HG02840 (cell line): ENCODE measurements around the gene FAM184B.
"Not testable (repeated sequence)": the region's sequence is repeated elsewhere in the genome, so short reads cannot be mapped to it uniquely, and the experiment has no call there.

Source experiments
- ATAC-seq: cut with Tn5 transposase; IDR thresholded peaks from one replicate; pipeline ENCODE4 v1.9.1; 2021; ENCODE audit warnings: mild to moderate bottlenecking, moderate library complexity, moderate number of reproducible peaks; ENCODE audit not compliant: unreplicated experiment, low FRiP score

Gene FAM184B

DNA sequence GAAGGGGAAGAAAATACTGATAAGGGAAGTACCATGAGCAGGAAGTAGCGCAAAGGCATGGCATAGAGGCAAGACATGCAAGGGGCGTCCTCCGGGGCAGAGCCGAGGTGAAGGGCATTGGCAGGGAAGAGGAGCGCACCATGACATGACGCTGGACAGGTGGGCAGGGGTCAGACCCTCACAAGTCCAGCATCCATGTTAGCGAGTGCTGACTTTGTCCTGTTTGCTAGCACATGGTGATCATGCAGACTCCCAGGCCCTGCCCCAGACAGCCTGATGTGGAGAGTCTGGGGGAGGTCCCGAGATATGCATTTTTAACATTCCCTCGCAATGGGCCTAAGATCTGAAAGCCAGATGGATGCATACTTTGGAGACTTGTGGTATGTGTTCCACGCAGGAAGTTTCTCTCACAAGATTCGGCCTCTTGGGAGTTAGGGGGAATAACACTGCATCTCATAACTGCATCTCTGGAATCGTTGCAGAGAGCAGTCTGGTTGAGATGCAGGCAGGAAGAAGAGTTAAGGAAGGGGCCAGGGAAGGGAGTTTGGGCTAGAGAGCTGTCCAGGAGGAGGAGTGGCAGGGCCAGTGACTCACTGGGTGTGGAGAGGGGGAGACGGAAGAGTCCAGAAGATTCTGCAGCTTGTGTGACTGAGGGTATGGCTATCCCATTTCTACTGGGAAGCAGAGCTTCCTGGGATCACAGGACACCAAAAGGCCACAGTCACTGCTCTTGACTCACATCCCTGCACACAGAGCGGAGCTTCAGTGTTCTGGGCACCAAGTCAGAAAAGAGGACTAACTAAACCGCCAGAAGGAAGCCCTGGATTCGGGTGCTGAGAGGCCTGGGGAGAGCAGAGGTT, 59.7 kb downstream of the FAM184B start:
- ATAC-seq = no peak

DNA sequence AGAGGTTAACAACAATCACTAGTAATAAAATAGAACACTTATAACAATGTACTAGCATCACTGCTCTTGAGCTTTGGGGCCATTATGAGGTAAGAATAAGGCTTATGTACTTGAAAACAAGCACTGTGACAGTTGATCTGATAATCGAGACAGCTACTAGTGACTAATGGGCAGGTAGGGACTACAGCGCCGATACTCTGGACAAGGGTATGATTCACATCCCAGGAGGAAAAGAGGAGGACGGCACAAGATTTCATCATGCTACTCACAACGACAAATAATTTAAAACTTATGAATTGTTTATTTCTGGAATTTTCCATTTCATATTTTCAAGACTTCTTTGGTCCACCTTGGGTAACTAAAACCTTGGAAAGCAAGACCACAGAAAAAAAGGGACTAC, 62.3 kb downstream of the FAM184B start:
- no peak for ATAC-seq

DNA sequence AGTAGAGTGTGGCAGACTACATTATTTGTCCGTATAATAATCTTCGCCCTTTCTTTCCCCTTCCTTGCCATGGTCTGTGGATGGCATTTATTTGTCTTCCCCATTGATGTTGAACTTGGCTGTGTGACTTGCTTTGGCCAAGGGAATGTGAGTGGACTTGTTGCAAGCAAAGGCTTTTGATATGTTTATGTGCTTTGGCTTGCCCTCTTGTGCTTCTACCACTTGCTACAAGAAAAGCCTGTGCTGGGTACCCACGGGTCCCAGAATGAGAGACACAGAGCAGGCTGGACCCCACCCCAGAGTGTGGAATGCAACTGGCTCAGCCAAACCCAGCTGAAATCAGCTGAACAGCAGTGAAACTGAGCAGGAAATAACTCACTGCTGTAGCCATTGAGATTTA, 63.0 kb downstream of the FAM184B start:
- ATAC-seq = no peak

DNA sequence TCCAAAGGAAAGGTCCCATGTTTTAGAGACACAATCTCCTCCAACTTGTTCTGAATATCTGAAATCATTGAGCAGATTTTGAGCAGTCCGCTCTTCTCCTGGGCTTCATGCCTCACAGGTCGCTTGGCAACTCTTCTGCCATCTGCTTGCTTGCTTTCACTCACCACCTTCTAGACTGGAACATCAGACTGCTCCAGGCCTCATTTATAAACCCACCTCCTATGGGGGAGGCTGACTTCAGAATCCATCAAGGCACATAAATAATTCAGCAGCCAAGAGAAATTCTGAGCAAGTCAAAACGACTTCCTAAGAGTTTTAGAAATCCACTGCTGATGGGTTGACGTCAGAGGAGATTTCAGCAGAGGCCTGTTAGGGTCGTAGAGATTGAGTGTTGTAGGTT, 64.1 kb downstream of the FAM184B start:
- no peak for ATAC-seq

DNA sequence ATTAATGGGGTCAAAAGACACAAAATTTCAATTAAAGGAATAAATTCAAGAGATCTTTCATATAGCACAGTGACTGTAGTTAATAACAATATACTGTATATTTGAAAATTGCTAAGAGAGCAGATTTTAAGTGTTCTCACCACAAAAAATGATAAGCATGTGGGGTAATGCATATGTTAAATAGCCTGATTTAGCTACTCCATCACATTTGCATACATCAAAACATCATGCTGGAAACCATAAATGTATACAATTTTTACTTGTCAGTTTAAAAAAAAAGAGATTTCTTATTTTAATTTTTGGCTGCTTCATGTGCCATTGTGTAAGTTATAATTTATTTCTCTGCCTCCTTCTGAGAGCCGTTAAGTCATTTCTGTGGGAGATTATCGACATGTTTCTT, 65.9 kb downstream of the FAM184B start:
- ATAC-seq = no peak

DNA sequence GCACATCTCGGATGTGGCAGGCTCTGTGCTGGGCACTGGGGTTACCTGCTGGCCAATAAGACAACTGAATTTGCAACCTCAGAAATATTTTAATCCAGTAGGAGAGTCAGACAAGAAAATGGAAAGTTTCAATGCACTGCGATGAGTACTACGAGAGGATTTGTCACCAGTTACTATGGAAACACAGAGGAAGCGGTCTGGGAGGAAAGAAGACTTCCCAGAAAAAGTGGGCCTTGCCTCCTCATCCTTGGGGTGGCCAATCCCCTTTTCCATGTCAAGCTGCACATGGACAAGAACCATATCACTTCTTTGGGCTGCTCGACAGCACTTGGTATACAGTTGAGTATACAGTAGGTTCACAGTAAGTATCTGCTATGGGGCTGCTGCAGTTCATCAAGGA, 67.6 kb downstream of the FAM184B start:
- ATAC-seq = no peak

DNA sequence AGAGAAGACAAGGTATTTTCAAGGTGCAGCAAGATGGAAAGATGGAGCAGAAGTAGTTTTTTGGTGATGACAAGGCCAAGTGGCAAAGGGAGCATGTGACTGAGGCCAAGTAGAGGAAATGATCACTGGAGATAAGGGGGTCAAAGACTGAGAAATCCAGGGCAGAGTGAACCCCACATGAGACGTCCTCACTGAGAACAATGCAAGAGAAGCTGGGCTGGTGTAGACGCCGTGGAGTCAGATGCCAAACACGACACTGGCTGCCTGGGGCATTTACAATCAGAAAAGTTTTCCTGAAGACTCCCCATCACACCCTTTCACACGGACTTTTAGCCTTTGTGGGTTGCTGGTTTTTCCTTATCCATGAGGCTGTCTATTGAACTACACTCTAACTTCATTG, 69.3 kb downstream of the FAM184B start:
- ATAC-seq = no peak

DNA sequence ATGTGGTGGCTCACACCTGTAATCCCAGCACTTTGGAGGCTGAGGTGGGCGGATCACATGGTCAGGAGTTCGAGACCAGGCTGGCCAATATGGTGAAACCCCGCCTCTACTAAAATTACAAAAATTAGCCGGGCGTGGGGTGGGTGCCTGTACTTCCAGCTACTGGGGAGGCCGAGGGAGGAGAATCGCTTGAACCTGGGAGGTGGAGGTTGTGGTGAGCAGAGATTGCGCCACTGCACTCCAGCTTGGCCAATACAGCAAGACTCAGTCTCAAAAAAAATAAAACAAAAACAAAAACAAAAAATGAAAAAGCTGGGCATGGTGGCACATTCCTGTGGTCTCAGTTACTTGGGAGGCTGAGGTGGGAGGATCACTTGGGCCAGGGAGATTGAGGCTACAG, 70.2 kb downstream of the FAM184B start:
- not testable (repeated sequence) for ATAC-seq

DNA sequence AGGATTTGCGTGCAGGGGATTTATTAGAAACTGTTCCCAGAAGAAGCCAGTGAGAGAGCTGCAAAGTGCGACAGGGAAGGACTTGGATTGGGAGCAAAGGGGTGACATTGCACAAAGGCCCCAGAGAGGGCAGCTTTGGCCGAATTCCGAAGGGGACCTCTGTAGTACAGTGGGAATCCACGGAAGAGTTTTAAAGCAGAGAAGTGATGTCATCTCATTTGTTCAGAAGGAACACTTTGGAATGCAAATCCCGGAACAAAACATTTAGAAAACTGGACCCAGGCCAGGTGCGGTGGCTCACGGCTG, 71.7 kb downstream of the FAM184B start:
- no peak for ATAC-seq

DNA sequence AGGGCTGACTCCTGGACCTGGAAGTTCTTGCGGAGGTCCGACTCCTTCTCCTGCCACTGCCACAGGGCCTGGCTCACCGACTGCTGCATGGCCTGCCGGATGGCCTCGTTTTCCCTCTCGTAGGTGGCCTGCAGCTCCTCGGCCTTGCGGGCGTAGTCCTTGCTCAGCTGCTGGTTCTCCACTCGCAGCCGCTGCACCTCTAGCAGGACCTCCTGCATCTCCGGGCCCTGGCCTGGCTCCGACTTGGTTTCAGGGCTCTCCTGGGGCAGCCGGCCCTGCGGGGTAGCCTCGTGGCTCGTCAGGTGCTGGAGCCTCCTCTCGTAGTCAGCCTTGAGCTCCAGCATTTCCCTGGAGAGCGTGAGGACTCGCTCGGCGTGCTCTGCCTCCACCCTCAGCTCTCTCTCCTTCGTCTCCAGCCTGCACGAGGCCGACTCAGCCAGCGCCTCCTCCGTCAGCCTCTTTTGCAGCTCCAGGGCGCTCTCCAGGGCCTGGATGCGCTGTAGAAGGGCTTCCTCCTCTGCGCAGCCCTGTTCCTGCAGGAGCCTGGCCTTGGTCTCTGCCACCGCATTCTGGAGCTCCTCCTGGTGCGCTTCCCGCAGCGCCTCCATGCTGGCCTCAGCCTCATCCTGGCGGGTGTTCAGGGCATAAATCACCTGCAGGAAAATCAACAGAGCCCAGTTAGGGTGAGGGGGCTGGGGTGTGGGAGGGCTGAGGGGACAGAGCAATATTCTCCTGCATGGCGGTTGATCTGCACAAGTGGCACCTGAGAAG, 72.2 kb downstream of the FAM184B start:
- ATAC-seq = no peak

DNA sequence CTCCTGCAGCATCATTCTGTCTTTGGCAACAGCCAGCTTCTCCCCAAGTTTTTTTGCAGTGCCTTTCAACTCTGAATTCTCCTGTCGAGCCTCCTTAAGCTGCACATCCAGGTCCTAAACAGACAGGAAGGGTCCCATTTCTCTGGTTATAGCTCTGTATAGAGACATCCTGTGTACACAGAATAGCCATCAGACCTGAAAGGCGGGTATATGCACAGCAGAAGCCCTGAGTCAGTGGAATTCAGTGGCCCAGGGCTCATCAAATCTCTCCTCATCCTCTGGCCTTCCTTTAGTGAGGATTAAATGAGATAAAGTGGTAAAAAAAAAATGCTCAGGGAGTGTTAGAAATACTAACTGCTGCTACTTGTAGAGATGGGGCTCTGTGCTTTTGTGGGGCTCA, 73.8 kb downstream of the FAM184B start:
- ATAC-seq = no peak

DNA sequence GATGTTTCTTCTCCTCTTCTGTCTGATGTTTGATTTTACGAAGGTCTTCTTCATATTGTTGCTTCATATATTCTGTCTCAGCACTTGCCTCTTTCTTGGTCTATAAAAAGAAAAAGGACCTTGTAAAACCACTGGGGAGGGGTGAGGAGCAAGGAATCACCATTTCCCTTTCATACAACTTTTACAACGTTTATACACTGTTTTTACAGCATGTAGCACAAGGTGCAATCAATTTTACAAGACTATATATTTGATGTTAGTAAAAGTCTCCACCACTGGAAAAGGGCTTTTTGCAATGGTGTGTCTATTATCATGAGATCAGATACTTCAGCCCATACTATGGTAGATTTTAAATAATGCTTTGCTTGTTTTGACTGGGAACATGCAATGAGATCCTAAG, 76.3 kb downstream of the FAM184B start:
- ATAC-seq = no peak

DNA sequence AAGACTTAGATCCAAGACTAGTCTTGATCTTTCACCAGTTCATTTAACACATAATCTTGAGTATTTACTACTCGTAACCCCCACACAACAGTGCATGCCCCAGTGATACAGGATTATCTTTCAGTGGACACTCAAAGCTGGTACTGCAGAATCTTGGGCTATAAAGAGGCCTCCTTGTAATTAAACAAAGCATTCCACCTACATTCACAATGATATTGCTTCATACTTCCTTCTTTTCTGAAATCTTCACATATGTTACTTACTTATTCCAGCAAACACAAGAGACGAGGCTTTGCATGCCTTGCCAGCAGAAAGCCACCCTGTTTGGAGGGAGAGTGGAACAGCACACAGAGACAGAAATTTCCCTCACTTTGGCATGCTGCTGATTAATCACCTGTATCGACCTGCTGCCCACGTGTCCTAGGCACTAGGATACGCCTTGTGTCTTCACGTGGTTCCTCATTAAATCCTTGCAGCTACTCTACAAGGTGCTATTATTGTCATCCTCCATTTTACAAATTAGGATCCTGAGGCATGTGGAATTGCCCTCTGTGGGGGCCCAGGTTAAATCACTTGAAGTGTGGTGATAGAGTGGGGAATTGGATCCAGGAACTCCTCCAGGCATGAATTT, 77.3 kb downstream of the FAM184B start:
- no peak for ATAC-seq

DNA sequence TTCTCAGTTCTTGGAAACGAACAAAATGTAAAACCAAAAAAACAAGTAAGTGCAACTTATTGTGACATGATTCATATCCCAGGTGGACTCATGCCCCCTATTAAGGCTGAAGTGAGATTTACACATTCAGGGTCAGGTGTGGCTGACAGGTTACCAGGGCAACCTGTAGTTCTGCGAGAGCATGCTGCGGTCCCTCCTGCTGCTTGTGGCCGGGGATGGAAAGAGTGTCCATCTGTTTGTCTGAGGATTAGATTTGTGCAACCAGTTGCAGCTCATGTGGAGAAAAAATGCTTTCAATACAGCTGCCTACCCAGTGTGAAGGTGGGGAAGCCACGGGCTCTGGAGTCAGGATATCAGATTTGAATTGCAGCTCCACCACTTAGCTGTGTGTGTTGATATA, 78.8 kb downstream of the FAM184B start:
- no peak for ATAC-seq

DNA sequence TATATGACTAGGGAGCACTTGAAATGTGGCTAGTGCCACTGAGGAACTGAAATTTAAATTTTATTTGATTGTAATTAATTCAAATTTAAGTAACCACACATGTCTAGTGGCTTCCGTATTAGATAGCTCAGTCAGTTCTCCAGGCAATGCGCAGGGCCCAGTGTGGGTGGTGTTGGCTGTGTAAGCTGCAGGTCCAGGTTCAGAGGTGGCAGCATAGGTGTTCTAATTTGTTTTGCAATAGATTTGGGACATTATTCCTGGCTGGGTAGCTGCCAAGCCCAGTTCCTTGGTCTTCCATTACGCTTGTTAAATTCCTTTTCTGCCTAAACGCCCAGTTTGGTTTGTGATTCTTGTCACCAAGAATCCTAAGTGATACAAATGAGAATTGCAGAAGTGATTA, 79.5 kb downstream of the FAM184B start:
- ATAC-seq = no peak

DNA sequence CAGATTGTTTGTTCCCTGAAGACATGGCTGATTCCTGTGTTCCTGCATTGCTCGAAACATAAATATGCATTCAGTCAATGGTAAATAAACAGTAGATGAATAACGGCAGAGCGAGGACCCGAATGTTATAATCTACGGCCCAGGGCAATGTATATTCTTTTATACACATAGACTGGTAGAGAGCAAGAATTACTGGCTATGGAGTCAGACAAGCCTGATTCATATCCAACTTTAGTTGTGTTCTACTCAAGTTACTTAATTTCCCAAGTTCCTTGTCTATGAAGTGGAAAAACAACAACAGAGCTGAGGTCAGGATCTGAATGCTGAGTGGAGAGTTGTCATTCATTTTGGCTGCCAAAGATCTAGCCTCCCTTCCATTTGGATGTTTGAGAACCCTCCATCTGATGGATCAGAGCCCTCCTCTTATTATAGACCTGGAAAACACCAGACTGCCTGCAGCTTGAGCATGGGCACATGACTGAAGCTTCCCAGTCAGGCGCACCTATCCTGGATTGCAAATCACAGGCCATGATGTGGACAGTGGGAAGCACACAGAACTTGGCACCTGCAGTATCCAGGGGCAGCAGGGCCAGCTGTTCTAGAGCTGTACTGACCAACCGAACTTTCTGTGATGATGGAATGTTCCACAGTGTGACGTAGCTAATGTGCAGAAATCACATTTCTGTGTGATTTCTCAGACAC, 80.1 kb downstream of the FAM184B start:
- ATAC-seq = no peak

DNA sequence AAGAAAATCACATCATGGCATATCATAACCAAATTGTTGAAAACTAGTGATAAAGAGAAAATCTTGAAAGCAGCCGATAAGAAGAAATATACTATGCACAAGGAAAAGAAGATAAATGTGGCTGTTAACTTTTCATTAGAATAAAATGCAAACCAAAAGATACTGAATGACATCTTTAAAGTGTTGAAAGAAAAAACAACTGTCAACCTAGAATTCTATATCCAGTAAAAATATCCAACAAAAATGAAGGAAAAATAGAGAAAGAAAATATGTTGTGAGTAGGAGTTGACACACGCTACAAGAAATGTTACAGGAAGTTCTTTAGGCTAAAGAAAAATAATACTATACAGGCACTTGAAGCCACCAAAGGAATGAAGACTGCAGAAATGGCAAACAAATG, 82.0 kb downstream of the FAM184B start:
- no peak for ATAC-seq

DNA sequence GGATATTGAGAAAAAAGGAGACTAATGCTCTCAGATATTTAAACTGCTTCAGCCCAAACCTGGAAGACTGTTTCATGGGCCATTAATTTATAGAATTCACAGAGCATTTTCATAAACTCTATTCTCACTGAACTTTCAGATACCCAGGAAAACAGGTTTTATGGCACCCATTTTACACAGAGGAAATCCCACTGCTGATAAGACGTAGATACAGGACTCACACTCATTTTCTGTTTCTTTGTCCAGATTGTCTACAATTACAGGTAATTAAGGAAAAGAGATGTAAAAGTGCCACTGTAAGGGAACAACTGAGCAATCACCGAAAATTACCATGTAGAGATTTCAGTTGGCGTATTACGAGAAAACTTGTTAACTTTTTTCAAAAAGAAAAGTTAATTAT, 83.3 kb downstream of the FAM184B start:
- no peak for ATAC-seq

DNA sequence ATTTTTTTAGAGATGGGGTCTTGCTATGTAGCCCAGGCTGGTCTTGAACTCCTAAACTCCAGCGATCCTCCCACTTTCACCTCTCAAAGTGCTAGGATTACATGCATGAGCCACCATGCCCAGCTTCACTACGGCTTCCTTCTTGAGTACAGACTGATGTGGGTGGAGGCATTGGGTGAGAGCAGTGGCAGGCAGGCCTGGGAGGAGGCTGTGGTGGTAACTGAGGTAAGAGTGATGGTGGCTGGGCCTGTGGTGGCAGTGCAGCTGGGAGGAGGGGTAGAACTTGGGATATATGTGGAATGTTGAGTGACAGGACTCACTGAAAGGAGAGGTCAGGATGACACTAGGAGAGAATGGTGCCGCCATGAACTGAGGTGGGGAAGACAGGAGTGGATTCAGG, 86.1 kb downstream of the FAM184B start:
- ATAC-seq = no peak

DNA sequence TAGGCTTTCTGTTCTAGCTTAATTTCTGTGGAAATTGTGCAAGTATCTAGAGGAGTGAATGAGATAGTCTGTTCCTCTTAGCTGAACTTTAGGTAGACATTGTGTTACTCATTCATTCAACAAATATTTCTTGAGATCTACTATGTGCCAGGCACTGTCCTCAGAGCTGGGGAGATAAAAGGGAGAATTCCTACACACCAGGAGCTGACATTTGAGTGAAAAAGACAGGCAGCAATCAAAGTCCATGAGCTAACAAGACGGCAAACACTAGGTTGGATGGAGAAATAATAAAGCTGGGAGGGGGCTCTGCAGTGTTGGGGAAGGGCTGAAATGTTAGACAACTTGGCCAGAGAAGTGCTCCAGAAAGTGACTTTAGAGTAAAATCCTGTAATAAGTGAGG, 86.9 kb downstream of the FAM184B start:
- no peak for ATAC-seq

DNA sequence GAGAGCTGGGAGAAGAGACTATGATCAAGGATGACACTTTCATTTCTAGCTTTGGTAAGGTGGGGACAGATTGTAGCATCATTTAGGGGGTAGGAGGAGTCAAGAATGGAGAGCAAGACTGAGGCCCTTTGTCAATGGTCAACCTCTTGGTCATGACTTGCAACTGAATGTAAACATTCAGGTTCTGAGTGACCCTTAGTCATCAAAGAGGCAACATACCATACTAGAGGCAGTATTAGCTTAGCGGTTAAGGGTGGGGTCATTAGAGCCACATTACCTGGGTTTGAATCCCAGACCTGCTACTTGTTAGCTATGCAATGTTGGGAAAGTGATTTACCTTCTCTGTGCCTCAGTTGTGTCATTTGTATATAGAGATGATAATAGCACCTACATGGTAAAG, 90.5 kb downstream of the FAM184B start:
- ATAC-seq = no peak
